COR-L47 (cell line): ENCODE measurements around the gene ZNF256.
A peak's percentile ranks its signal among the peaks of the same experiment; 100 is the strongest.

Experiments used
- DNase-seq: peaks from one replicate; lab custom pipeline; 2025; lab: John Stamatoyannopoulos, UW

The ZNF256 gene

GRCh38 chr19:57947419-57948134 lies at the start of gene ZNF256:
TSS of gene ZNF256 (minus strand) at chr19:57947706. CDS start at chr19:57947474, 232 bp downstream.
- peak; percentile 95 for DNase-seq

DNA sequence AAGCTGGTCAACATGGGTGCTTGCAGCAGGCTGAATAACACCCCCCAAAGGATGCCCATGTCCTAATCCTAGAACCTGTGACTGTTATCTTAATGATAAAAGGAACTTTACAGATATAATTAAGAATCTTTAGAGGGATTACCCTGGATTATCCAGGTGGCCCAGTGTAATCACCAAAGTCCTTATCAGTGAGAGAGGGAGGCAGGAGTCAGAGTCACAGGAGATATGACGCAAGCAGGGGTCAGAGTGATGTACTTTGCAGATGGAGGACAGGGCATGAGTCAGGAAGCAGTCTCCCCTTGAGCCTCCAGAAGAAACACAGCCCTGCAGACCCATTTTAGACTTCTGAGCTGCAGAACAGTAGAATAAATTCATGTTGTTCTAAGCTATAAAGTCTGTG lies 45.3 kb upstream of the ZNF256 start:
- no peak for DNase-seq

- DNase-seq: no peak
Measured at GRCh38 chr19:57978586-57979289, 31.2 kb upstream of the ZNF256 start.

DNA sequence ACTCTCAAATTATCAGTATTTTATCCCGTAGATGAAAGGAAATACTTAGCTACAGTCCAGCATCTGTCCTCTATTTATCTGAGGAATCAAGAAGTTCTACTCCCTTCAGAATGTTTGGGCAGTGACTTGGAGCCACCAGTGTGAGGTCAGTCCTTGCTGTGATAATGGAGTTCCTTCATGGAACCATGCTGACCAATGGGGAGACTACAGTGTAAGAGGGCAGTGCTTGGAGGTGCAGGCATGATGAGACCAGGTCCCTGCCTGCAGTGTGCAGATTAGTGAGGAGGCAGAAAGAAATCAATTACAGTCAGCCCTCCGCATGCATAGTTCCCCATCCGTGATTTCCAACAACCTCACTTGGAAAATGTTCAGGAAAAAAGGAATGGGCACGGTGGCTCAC lies 26.9 kb upstream of the ZNF256 start, which contains the start of gene C19orf18:
C19orf18 (minus strand) TSS at position 101 of the 400 bp plus-strand sequence. CDS start 102 bp downstream, outside the sequence.
- DNase-seq: no peak

- no peak for DNase-seq
Measured at GRCh38 chr19:57964761-57965160, 17.3 kb upstream of the ZNF256 start.

- no peak for DNase-seq
Measured at GRCh38 chr19:57961785-57962184, 14.3 kb upstream of the ZNF256 start.

DNA sequence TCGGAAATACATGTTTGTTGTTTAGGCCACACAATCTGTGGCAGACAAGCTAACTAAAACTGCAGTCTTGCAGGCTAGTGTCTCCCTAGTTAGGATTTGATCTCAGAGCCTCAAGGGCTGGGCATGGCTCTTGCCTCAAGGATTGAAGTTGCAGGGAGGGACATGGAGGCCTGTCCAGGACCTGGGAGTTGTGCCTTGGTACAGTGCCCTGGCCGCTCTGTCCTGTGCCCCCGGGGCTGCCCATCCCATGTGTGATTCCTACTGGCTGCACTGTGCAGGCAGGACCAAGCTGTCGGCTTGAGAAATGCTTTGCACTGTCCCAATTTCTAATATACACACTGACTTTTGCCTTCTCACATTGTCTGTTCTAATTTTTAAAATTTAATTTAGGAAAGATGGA lies 7.5 kb upstream of the ZNF256 start:
- no peak for DNase-seq

DNA sequence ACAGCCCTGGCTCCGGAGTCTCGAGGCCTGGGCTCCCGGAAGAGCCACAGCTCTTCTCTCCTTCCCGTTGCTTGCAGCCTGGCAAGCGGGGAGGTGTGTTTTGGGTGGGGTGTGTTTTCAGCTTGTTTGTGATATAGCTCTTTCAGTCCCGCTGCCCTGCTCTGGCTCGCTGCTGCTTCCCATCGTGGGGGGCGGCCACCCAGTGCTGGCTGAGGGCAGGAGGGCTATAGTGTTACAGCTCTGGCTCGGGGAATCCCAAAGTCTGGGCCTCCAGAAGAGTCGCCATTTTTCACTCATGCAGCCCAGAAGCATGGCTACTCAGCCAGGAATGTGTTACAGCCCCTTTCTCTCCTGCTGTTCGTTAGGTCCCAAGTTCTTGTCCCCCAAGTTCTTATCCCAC lies 2.2 kb upstream of the ZNF256 start:
- DNase-seq: no peak

- no peak for DNase-seq
Measured at GRCh38 chr19:57949296-57949695, 1.8 kb upstream of the ZNF256 start.

DNA sequence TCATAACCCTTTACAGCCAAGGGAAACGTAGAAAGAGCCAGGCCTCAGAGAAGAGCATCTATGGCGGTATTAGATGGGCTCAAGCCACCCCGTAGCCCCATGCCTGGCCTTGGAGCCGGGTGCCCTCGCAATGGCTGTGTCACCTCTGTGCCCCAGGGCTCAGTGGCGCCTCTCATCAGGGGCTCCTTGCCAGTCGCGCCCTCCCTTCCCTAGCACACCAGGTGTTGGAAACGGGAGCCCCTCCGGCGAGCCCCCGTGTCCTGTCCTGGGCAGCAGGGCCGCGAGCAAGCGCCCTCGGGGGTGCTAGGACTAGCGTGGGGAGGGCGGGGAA lies 453 bp downstream of the ZNF256 start:
- DNase-seq: peak; percentile 4

GRCh38 chr19:57946316-57946715 lies 1.2 kb downstream of the ZNF256 start:
- DNase-seq: no peak

- no peak for DNase-seq
Measured at GRCh38 chr19:57941593-57941992, 5.9 kb downstream of the ZNF256 start.

DNA sequence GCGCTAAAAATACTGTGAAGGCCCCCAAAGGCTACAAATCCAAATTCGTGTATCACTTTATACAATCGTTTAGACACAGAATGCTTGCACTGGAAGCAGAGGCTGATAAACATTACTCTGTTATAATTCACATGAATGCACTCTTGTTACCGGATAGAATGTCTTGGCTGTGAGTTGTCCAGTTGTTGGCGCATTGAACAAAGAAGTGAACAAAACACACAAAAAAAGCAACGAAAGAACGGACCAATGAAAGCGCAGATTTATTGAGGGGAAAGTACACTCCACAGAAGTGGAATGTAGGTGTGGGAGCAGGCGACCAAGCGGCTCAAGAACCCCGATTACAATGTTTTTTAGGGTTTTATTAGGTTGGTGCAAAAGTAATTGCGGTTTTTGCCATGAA lies 11.8 kb downstream of the ZNF256 start:
- DNase-seq: no peak

DNA sequence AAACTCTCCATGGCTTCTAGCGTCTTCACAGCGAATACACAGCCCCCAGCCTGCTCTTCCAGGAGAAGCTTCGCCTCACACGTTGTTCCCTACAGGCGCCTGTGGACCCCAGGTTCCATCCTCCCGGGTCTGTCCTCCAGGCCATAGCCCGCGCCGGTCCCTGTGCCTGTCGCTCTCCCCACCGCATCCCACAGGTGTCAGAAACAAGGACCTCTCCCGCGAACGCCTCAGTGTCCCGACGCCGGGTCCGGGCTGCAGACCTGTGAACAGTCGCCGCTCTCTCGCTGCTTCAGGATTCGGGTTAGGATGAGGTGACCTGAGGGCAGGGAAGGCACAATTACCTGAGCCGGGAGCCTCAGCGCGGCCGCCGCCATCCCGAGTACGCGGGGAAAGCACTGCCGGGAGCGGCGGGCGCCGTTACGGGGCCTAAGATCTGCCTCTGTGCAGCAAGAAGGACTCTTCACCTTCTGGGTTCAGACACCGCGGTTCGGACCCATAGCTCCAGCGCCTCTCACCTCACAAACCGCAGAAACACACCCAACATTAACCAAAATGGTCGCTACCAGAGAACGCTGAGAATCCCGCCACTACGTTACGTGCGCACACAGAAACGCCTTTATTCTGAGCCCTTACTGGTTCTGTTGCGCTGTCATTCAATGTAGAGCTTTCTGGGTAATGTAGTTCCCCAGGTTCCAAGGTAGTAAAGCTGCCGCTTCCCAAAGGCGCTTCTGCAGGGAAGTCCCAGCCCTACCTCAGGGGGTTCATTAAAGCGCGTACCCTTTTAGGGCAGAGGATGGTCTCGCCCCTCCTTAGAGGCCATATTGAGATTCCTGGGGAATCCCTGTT lies 12.5 kb downstream of the ZNF256 start, which contains the start of gene ZNF418:
ZNF418 (minus strand) TSS at position 583 of the 846 bp plus-strand sequence. CDS start 1,580 bp downstream, outside the sequence.
- no peak for DNase-seq

DNA sequence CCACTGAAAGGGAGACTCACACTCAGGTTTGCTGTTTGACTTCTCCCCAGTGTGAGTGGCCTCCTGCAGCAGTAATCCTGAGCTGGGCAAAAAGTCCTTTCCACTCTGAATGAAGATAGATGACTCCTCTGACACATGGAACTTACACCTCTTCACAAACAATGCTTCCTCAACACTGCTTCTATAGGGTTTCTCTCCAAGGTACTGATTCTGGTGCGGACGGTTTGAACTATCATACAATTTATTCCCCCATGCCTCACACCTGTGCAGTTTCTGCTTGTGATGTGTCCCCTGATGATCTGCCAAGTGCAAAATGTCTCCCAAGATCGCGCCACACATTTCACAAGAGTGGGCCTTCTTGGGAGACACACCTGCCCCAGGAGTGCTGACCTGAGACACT lies 19.9 kb downstream of the ZNF256 start:
- DNase-seq: no peak

- DNase-seq: peak; percentile 92
Measured at GRCh38 chr19:57916168-57916995, 31.1 kb downstream of the ZNF256 start, which contains the start of gene ZNF417. TSS of gene ZNF417 (minus strand) at chr19:57916592. CDS start at chr19:57916411, 181 bp downstream.

DNA sequence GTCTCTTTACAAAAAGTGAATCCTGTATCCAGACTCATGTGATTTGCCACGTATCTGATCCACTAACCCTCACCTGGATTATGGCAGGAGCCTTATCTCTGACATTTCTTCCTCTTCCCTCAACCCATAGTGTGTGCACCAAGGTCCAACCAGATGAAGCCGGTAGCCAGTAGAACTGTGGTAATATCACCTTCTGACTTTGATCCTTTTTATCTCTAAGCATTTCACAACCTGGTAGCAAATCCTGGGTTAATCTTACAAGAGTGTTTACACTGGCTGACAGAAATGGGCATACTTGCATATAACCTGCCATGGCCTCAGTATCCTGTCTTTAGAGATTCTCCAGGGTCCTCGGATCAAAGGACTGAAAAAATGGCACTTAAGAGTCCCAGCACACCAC lies 33.0 kb downstream of the ZNF256 start:
- no peak for DNase-seq

- no peak for DNase-seq
Measured at GRCh38 chr19:57907394-57907793, 40.1 kb downstream of the ZNF256 start.

GRCh38 chr19:57905258-57905657 lies 42.2 kb downstream of the ZNF256 start:
- no peak for DNase-seq

DNA sequence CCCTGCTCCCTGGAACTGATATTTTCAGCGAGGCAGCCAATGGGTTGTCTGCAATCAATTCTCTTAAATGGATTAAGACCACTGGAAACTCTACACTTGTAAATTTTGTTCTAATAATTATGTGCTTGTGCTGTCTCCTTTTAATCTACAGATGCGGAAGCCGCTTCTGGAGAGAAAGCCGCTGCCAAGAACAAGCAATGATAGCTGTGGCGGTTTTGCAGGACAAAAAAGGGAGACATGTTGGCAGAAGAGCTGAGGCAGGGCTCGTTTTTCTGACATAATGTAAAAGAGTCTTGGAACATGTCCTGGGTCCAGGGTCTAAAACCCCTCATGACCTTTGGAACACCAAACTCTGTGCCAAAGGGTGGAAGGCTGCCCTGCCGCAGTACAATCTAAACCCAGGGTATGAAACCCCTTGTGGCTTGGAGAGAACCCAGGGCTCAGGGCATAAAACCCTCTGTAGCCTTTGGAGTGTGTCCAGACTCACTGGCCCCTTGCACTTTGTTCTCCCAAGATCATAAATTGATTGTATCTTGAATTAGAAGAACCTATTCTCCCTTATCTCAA lies 43.8 kb downstream of the ZNF256 start:
- DNase-seq: no peak

GRCh38 chr19:57900311-57900710 lies 47.2 kb downstream of the ZNF256 start:
- no peak for DNase-seq
